Dermis microvascular lymphatic vessel endothelial cell (primary cell): ENCODE measurements around the gene ZNF804A. TPM values are rescaled to one million over a fixed set of nuclear protein-coding genes. Genes with fewer than 3 reads are reported as not detected.

Source experiments
- DNase-seq, 2 donors: peaks; one replicate each; pipeline versions ENCODE4 v3.0.0 to v3.0.0-alpha.2; 2010; ENCODE audit warnings: low read depth in 2 of 2
- total RNA-seq: library from RNA; depleted of rRNA; stranded (reverse); fragments of >200 nt; gene quantifications from 2 replicates; pipeline ENCODE4 v1.2.1, GENCODE V29; 2014

Gene ZNF804A
- total RNA-seq, 1 donor from 2014 or later: not detected

DNA sequence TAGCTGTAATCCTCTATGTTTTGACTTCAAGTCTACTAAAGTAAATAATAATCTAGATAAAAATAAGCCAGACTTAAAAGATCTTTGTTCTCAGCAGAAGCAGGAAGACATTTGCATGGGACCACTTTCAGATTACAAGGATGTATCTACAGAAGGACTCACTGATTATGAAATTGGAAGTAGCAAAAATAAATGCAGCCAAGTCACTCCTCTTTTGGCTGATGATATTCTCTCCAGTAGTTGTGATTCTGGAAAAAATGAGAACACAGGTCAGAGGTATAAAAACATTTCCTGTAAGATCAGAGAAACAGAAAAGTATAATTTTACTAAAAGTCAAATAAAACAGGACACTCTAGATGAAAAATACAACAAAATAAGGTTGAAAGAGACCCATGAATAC lies 338.4 kb downstream of the ZNF804A start:
- no peak for DNase-seq

DNA sequence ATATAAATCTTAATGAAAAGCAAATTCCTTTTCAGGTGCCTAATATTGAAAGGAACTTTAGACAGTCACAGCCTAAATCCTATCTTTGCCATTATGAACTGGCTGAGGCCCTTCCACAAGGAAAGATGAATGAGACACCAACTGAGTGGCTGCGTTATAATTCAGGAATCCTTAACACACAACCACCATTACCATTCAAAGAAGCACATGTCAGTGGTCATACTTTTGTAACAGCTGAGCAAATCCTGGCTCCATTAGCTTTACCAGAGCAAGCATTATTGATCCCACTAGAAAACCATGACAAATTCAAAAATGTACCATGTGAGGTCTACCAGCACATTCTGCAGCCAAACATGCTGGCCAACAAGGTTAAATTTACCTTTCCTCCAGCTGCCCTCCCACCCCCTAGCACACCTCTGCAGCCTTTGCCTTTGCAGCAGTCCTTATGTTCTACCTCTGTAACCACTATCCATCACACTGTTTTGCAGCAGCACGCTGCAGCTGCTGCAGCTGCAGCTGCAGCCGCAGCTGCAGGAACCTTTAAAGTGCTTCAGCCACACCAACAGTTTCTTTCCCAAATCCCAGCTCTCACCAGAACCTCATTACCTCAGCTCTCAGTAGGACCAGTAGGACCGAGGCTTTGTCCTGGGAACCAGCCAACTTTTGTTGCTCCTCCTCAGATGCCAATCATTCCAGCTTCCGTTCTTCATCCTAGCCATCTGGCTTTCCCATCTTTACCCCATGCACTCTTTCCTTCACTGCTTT lies 340.1 kb downstream of the ZNF804A start:
- DNase-seq: no peak

DNA sequence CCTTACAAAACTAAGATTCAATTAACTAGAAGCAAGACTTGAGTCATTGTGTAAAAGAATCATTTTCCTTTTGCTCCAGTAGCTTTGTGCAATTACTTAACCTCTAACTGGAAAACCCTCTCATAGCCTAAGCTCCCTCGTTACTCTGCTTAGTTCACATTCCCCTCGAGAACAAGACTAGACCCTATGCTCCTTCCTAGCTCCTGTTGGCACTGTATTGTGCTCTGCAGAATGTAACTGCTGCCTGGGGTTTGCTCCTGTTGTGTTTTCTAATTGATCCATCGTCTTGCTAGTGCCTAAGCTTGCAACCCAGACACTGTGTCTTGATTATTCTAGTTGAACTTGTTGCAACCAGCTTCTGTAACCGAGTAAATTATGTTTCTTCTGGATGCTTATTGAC lies 347.0 kb downstream of the ZNF804A start:
- no peak for DNase-seq

DNA sequence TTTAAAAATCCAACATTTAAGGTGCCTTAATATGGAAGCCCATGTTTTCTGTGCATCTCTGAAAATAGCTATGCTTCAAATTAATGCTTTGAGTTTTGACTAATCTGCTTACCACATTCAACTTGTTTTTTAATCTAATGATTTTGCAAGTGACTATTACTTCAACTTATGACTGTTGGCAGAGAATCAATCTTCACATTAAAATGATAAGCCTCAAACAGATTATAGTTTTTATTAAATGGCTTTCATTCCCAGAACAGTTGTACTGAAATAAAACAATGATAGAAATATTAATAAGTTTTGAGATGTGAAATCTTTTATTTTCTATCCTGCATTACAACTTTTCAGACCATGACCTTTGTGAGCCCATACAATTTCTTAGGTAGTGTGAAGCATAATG lies 347.5 kb downstream of the ZNF804A start:
- no peak for DNase-seq

DNA sequence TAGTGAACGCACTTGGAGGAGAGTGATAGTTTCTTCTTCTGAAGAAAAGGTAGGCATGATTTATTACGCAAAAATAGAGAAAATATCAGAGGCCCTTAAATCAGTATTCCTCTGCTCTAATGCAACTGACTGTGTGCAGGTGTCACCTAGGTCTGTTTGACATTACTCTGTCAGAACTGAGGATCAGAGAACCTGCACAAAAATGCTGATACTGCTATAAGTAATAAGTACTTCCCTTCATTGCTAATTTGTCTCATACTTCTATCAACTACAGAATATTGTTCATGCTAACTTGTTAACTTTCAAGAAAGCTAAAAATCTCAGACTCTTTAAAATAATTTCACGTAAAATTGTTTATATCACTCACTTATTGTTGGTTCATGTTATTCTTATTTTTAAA lies 358.5 kb downstream of the ZNF804A start:
- DNase-seq: no peak

DNA sequence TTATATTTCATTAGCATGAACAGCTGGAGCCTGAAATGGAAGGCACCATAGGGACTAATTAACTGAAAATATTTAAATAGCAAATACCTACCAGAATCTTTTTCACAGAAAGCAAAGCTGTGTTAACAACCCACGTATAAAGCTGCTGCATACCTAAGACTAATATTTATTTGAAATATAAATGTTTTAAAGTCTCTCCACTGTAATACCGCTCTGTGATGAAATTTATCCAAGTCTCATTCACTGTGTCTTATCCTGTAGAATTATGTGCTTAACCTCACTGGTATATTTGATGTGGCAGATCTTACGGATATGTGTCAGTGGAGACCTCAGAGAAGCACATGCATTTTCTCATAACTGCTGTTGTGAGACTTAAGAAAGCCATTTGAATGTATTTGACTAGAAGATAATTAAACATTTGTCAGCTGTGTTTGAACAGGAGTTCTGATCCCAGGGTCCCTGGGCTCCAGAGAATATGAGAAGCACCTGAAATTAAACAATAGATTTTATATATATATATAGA lies 373.3 kb downstream of the ZNF804A start:
- DNase-seq: no peak
